H9 (cell line): ENCODE data around the gene RAB40B. TPM values are rescaled to one million over a fixed set of nuclear protein-coding genes. Genes with fewer than 3 reads are reported as not detected.

ENCODE experiments used
- DNase-seq: peaks from one replicate; pipeline ENCODE4 v3.0.0-alpha.2; 2017
- H2AFZ ChIP-seq: one replicate; pipeline ENCODE4 v1.6.1; 2013; ENCODE audit warnings: mild to moderate bottlenecking, low read length, control low read depth, moderate library complexity
- H2AK5ac ChIP-seq: 2 replicates; pipeline ENCODE4 v1.6.1; 2013; ENCODE audit warnings: low read length, control low read depth, mixed read lengths; ENCODE audit not compliant: insufficient read length
- H2BK120ac ChIP-seq: one replicate; pipeline ENCODE4 v1.6.1; 2013; ENCODE audit warnings: low read depth, mild to moderate bottlenecking, low read length, control low read depth, inconsistent platforms; ENCODE audit not compliant: poor library complexity, severe bottlenecking
- H2BK12ac ChIP-seq: 2 replicates; pipeline ENCODE4 v1.6.1; 2013; ENCODE audit warnings: low read length, control low read depth, mixed read lengths, low read depth; ENCODE audit not compliant: insufficient read length
- H2BK15ac ChIP-seq: 2 replicates; pipeline ENCODE4 v1.6.1; 2013; ENCODE audit warnings: low read depth, low read length, control low read depth
- H2BK20ac ChIP-seq: one replicate; pipeline ENCODE4 v1.6.1; 2013; ENCODE audit warnings: low read depth, mild to moderate bottlenecking, low read length, control low read depth, inconsistent platforms; ENCODE audit not compliant: poor library complexity, severe bottlenecking
- H2BK5ac ChIP-seq: 2 replicates; pipeline ENCODE4 v1.6.1; 2013; ENCODE audit warnings: low read length, control low read depth, mixed read lengths; ENCODE audit not compliant: insufficient read length
- H3K14ac ChIP-seq: 2 replicates; pipeline ENCODE4 v1.6.1; 2013; ENCODE audit warnings: low read length, control low read depth; ENCODE audit not compliant: insufficient read depth
- H3K18ac ChIP-seq: 2 replicates; pipeline ENCODE4 v1.6.1; 2013; ENCODE audit warnings: low read depth, mild to moderate bottlenecking, mixed read lengths, low read length, control low read depth; ENCODE audit not compliant: insufficient read length
- H3K23ac ChIP-seq: 2 replicates; pipeline ENCODE4 v1.6.1; 2013; ENCODE audit warnings: low read length, control low read depth, mixed read lengths, low read depth; ENCODE audit not compliant: insufficient read length
- H3K23me2 ChIP-seq: 2 replicates; pipeline ENCODE4 v1.6.1; 2013; ENCODE audit warnings: low read depth, mild to moderate bottlenecking, mixed read lengths, low read length, control low read depth; ENCODE audit not compliant: insufficient read length, poor library complexity, severe bottlenecking
- H3K27ac ChIP-seq: 2 replicates; pipeline ENCODE4 v1.5.1; 2013; ENCODE audit warnings: low read length, control low read depth, mixed read lengths, low read depth; ENCODE audit not compliant: insufficient read length
- H3K27me3 ChIP-seq: 2 replicates; pipeline ENCODE4 v1.6.1; 2013; ENCODE audit warnings: low read length, control low read depth, inconsistent platforms; ENCODE audit not compliant: insufficient read depth
- H3K4ac ChIP-seq: 2 replicates; pipeline ENCODE4 v1.6.1; 2013; ENCODE audit warnings: low read depth, mild to moderate bottlenecking, control low read depth, inconsistent platforms, low read length, moderate library complexity
- H3K4me1 ChIP-seq: 2 replicates; pipeline ENCODE4 v1.6.1; 2013; ENCODE audit warnings: low read length, control low read depth, inconsistent platforms; ENCODE audit not compliant: insufficient read depth
- H3K4me2 ChIP-seq: 2 replicates; pipeline ENCODE4 v1.6.1; 2013; ENCODE audit warnings: low read length, control low read depth, mixed read lengths; ENCODE audit not compliant: insufficient read length, insufficient read depth
- H3K56ac ChIP-seq: 2 replicates; pipeline ENCODE4 v1.6.1; 2013; ENCODE audit warnings: low read depth, mild to moderate bottlenecking, mixed read lengths, low read length, control low read depth; ENCODE audit not compliant: insufficient read length
- H3K79me1 ChIP-seq: 2 replicates; pipeline ENCODE4 v1.6.1; 2013; ENCODE audit warnings: low read depth, mild to moderate bottlenecking, moderate library complexity, low read length, control low read depth, inconsistent platforms; ENCODE audit not compliant: insufficient read depth, poor library complexity, severe bottlenecking
- H3K79me2 ChIP-seq: 2 replicates; pipeline ENCODE4 v1.6.1; 2013; ENCODE audit warnings: low read length, control low read depth, inconsistent platforms; ENCODE audit not compliant: insufficient read depth
- H3K9ac ChIP-seq: 2 replicates; pipeline ENCODE4 v1.6.1; 2013; ENCODE audit warnings: low read length, control low read depth, mixed read lengths; ENCODE audit not compliant: insufficient read length; ENCODE audit errors: extremely low read depth
- H3K9me3 ChIP-seq: one replicate; pipeline ENCODE4 v1.6.1; 2013; ENCODE audit warnings: low read depth, low read length, inconsistent platforms; ENCODE audit not compliant: control insufficient read depth
- H3T11ph ChIP-seq: one replicate; pipeline ENCODE4 v1.6.1; 2013; ENCODE audit warnings: mild to moderate bottlenecking, low read length, control low read depth, inconsistent platforms
- H4K20me1 ChIP-seq: one replicate; pipeline ENCODE4 v1.6.1; 2013; ENCODE audit not compliant: control insufficient read depth, insufficient read length, insufficient read depth
- H4K5ac ChIP-seq: 2 replicates; pipeline ENCODE4 v1.6.1; 2013; ENCODE audit warnings: low read depth, mild to moderate bottlenecking, mixed read lengths, low read length, control low read depth; ENCODE audit not compliant: insufficient read length
- H4K8ac ChIP-seq: replicated peaks from 2 replicates; pipeline ENCODE4 v1.6.1; 2013; ENCODE audit warnings: low read length, control low read depth, mixed read lengths, low read depth; ENCODE audit not compliant: insufficient read length
- H4K91ac ChIP-seq: 2 replicates; pipeline ENCODE4 v1.6.1; 2013; ENCODE audit warnings: low read depth, mild to moderate bottlenecking, moderate library complexity, mixed read lengths, low read length, control low read depth; ENCODE audit not compliant: insufficient read length
- H3K27ac Mint-ChIP-seq, 3 experiments: 2 replicates in 2 of 3; 3 replicates in 1 of 3; pipeline ENCODE4 v1.8.0; 2020 to 2021; ENCODE audit warnings: mixed read lengths in 3 of 3, mild to moderate bottlenecking in 1 of 3, moderate library complexity in 1 of 3
- H3K27me3 Mint-ChIP-seq: 2 replicates; pipeline ENCODE4 v1.8.0; 2021; ENCODE audit warnings: low read depth, mild to moderate bottlenecking, moderate library complexity, mixed read lengths
- H3K36me3 Mint-ChIP-seq, 3 experiments: 2 replicates in 2 of 3; 3 replicates in 1 of 3; pipeline ENCODE4 v1.8.0; 2020 to 2021; ENCODE audit warnings: low read depth in 3 of 3, mixed read lengths in 3 of 3; ENCODE audit not compliant: insufficient read depth in 1 of 3
- H3K4me1 Mint-ChIP-seq, 2 experiments: 2 replicates each; pipeline ENCODE4 v1.8.0; 2020; ENCODE audit warnings: mixed read lengths in 2 of 2
- H3K4me3 Mint-ChIP-seq, 2 experiments: 2 replicates in 1 of 2; 3 replicates in 1 of 2; pipeline ENCODE4 v1.8.0; 2020 to 2021; ENCODE audit warnings: mild to moderate bottlenecking in 2 of 2, mixed read lengths in 2 of 2, moderate library complexity in 1 of 2
- H3K9me3 Mint-ChIP-seq, 2 experiments: 2 replicates in 1 of 2; 3 replicates in 1 of 2; pipeline ENCODE4 v1.8.0; 2020; ENCODE audit warnings: mild to moderate bottlenecking in 2 of 2, mixed read lengths in 2 of 2, moderate library complexity in 1 of 2
- CTCF ChIP-seq: fragments of 200-600 bp; sonication (generic); conservative IDR thresholded peaks from 3 replicates; pipeline ENCODE4 v1.8.0; 2021; ENCODE audit warnings: antibody characterized with exemption, mild to moderate bottlenecking
- WGBS: extraction: QIAGEN DNeasy Blood & Tissue Kit; methylation state at CpG from one replicate; pipeline ENCODE4 v1.1.7; 2013; ENCODE audit warnings: missing lambda C conversion rate, low lambda C conversion rate, mixed read lengths; ENCODE audit not compliant: insufficient read length; ENCODE audit errors: extremely low coverage; 5-methylcytosine and 5-hydroxymethylcytosine counted together
- total RNA-seq: library from RNA; stranded (reverse); gene quantifications from 2 replicates; pipeline ENCODE4 v1.2.1, GENCODE V29; 2021

The RAB40B gene
- total RNA-seq, 1 experiment from 2014 or later, result 3.5 TPM

GRCh38 chr17:82729479-82730260 lies 31.2 kb upstream of the RAB40B start:
- H3K23ac ChIP-seq, result no peak overlapping the region
- no peak overlapping the region for H3K56ac ChIP-seq
- Mint-ChIP-seq H3K9me3 (no peaks in the 10 kb centered on the region; a peak in 2 of 5 replicates), H3K4me1 (no peaks in the 10 kb centered on the region), H3K4me3 (no peak overlapping the region), H3K36me3 (peaks cover 8 to 43% (median 31%) of the 10 kb centered on the region in 3 experiments; a peak in 6 of 7 replicates), H3K27me3 (no peaks in the 10 kb centered on the region; the same call in 1 of the 2 replicates), H3K27ac (no peak overlapping the region; a peak in 1 of 7 replicates)
- H2AFZ ChIP-seq, result no peak overlapping the region
- H3T11ph ChIP-seq, result no peak overlapping the region
- no peak overlapping the region for H2BK20ac ChIP-seq
- no peak overlapping the region for H2AK5ac ChIP-seq
- no peaks in the 10 kb centered on the region for H4K20me1 ChIP-seq
- no peak overlapping the region for H3K4ac ChIP-seq
- H2BK5ac ChIP-seq, result no peak overlapping the region
- H4K5ac ChIP-seq, result no peak overlapping the region
- no peak overlapping the region for H2BK15ac ChIP-seq
- H2BK120ac ChIP-seq, result no peak overlapping the region
- DNase-seq, result no peak
- no CpG with 5 or more reads among the region's 48 CpGs for WGBS
- no peak overlapping the region for H2BK12ac ChIP-seq
- H3K18ac ChIP-seq, result no peak overlapping the region
- no peaks in the 10 kb centered on the region for H3K9me3 ChIP-seq
- H3K23me2 ChIP-seq, result no peaks in the 10 kb centered on the region
- no peaks in the 10 kb centered on the region for H3K27me3 ChIP-seq
- no peak overlapping the region for H4K8ac ChIP-seq
- no peak overlapping the region for H3K9ac ChIP-seq
- H4K91ac ChIP-seq, result no peak overlapping the region
- H3K79me1 ChIP-seq, result no peaks in the 10 kb centered on the region
- H3K4me2 ChIP-seq, result no peak overlapping the region
- TF ChIP-seq CTCF, result no peak
- no peak overlapping the region for H3K14ac ChIP-seq
- H3K79me2 ChIP-seq, result no peaks in the 10 kb centered on the region
- H3K27ac ChIP-seq, result no peak overlapping the region
- no peaks in the 10 kb centered on the region for H3K4me1 ChIP-seq
